ENCODE data around the gene COX6B1.

COX6B1 gene

GRCh38 chr19:35615036-35615435, 33.1 kb upstream of the COX6B1 start:
- DNase-seq (ENCODE audit: low read depth in 1 of 2, low spot score in 1 of 2): no peak
- no peak overlapping the region for H3K27ac ChIP-seq (replicated peaks)
- H3K4me3 ChIP-seq (replicated peaks; ENCODE audit: insufficient read depth, low read length): no peak overlapping the region
- no peaks in the 10 kb centered on the region for H3K27me3 ChIP-seq (ENCODE audit: insufficient read depth, poor library complexity, severe bottlenecking)
- TF ChIP-seq SPI1 (IDR thresholded peaks at IDR 0.05; ENCODE audit: borderline replicate concordance, low read depth) (no peak), GABPA (IDR thresholded peaks at IDR 0.05; ENCODE audit: low read depth) (no peak), POLR2AphosphoS5 (IDR thresholded peaks at IDR 0.05; ENCODE audit: low read depth) (no peak), CTCF (IDR thresholded peaks at IDR 0.05; ENCODE audit: insufficient read depth, low read length) (no peak)
- TF ChIP-seq, protein P1, sequence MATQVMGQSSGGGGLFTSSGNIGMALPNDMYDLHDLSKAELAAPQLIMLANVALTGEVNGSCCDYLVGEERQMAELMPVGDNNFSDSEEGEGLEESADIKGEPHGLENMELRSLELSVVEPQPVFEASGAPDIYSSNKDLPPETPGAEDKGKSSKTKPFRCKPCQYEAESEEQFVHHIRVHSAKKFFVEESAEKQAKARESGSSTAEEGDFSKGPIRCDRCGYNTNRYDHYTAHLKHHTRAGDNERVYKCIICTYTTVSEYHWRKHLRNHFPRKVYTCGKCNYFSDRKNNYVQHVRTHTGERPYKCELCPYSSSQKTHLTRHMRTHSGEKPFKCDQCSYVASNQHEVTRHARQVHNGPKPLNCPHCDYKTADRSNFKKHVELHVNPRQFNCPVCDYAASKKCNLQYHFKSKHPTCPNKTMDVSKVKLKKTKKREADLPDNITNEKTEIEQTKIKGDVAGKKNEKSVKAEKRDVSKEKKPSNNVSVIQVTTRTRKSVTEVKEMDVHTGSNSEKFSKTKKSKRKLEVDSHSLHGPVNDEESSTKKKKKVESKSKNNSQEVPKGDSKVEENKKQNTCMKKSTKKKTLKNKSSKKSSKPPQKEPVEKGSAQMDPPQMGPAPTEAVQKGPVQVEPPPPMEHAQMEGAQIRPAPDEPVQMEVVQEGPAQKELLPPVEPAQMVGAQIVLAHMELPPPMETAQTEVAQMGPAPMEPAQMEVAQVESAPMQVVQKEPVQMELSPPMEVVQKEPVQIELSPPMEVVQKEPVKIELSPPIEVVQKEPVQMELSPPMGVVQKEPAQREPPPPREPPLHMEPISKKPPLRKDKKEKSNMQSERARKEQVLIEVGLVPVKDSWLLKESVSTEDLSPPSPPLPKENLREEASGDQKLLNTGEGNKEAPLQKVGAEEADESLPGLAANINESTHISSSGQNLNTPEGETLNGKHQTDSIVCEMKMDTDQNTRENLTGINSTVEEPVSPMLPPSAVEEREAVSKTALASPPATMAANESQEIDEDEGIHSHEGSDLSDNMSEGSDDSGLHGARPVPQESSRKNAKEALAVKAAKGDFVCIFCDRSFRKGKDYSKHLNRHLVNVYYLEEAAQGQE (IDR thresholded peaks at IDR 0.05; ENCODE audit: insufficient replicate concordance, low read depth): no peak

DNA sequence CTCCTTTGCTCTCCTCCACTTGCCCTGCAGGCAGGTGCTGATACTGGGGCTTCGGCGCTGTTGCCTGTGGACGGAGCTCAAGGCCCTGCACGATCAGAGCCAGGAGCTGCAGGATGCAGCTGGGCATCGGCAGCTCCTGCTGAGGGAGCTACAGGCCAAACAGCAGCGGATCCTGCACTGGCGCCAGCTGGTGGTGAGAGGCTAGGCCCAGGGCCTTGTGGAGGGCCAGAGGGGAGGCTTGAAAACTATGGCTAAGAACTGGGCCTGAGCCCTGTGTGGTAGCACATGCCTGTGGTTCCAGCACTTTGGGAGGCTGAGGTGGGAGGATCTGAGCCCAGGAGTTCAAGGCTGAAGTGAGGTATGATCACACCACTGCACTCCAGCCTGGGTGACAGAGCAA, 29.3 kb upstream of the COX6B1 start:
- Histone ChIP-seq H3K27me3 (ENCODE audit: insufficient read depth, poor library complexity, severe bottlenecking) (no peaks in the 10 kb centered on the region), H3K4me3 (replicated peaks; ENCODE audit: insufficient read depth, low read length) (no peak overlapping the region), H3K27ac (replicated peaks) (no peak overlapping the region)
- no peak for DNase-seq (ENCODE audit: low read depth in 1 of 2, low spot score in 1 of 2)
- TF ChIP-seq GABPA (IDR thresholded peaks at IDR 0.05; ENCODE audit: low read depth): no peak
- TF ChIP-seq SPI1 (IDR thresholded peaks at IDR 0.05; ENCODE audit: borderline replicate concordance, low read depth): no peak
- no peak for TF ChIP-seq CTCF (IDR thresholded peaks at IDR 0.05; ENCODE audit: insufficient read depth, low read length)
- no peak for TF ChIP-seq POLR2AphosphoS5 (IDR thresholded peaks at IDR 0.05; ENCODE audit: low read depth)
- TF ChIP-seq, protein P1 (IDR thresholded peaks at IDR 0.05; ENCODE audit: insufficient replicate concordance, low read depth): no peak

DNA sequence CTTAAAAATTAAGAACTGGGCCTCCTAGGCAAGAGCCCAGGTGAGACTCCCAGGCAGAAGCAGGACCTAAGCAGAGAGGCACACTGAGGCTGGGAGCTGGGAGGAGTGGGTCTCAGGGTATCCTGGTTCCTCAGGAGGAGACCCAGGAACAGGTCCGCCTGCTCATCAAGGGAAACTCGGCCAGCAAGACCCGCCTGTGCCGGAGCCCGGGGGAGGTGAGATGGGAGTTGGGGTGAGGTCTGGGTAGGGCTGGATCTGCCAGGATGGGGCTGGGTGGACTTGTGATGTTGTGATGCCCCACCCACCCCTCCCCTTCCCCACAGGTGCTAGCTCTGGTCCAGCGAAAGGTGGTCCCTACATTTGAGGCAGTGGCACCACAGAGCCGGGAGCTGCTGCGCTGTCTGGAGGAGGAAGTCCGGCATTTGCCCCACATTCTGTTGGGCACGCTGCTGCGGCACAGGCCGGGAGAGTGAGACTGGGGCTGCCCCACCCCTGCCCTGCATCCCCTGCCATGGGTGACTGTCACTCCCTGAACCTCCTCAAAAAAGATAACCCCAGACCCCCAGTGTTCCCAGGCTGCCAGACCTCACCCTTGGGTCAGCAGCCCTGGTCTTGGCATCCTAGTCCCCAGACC, 28.7 kb upstream of the COX6B1 start:
- no peaks in the 10 kb centered on the region for H3K27me3 ChIP-seq (ENCODE audit: insufficient read depth, poor library complexity, severe bottlenecking)
- H3K27ac ChIP-seq (replicated peaks): no peak overlapping the region
- no peak overlapping the region for H3K4me3 ChIP-seq (replicated peaks; ENCODE audit: insufficient read depth, low read length)
- TF ChIP-seq POLR2AphosphoS5 (IDR thresholded peaks at IDR 0.05; ENCODE audit: low read depth) (no peak), CTCF (IDR thresholded peaks at IDR 0.05; ENCODE audit: insufficient read depth, low read length) (no peak), GABPA (IDR thresholded peaks at IDR 0.05; ENCODE audit: low read depth) (no peak), SPI1 (IDR thresholded peaks at IDR 0.05; ENCODE audit: borderline replicate concordance, low read depth) (no peak)
- TF ChIP-seq, protein P1 (IDR thresholded peaks at IDR 0.05; ENCODE audit: insufficient replicate concordance, low read depth): no peak
- DNase-seq (ENCODE audit: low read depth in 1 of 2, low spot score in 1 of 2): no peak
